HUDEP-2 (cell line): Measurements from ENCODE around the gene ZNF227.
A peak's percentile ranks its signal among the peaks of the same experiment; 100 is the strongest.
"Not testable (repeated sequence)": the region's sequence is repeated elsewhere in the genome, so short reads cannot be mapped to it uniquely, and the experiment has no call there.

Experiments
- DNase-seq, 76 experiments: peaks; one replicate each; lab custom pipeline; 2025; ENCODE audit not compliant: unreplicated experiment in 76 of 76; lab: John Stamatoyannopoulos, UW

The ZNF227 gene

DNA sequence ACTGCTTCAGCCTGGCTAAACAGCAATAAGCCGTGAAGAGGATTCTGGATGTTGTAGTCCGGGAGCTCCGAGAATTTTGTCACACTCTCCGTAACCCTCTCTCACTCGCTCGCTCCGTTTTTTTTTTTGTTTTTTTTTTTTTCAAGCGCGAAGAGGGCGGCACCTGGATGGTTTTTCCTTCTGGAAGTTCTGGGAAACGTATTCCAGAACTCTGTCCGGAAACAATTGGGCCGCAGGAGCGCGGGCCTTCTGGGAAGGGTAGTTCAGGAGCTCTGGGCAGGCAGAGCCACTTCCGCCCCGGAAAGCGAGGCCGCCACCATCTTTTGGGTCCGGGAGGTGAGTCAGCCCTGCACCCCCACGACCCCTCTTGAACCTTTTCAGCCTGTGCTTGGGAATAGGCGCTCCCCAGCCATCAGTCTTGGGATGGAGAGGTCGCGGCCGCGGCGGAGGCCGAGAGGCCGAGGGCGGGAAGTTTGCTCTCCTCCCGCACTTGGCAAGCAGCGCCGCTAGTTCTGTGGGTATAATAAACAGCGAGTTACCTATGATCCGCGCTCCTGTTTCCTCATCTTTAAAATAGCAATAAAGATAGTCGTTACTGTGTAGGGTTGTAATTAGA, at the start of gene ZNF227:
ZNF227 (plus strand) TSS at position 283 of the 616 bp plus-strand sequence. CDS start 5,261 bp downstream, outside the sequence.
- DNase-seq, result peak in 73 of 76 experiments; percentile 23 to 86 (median 76)

DNA sequence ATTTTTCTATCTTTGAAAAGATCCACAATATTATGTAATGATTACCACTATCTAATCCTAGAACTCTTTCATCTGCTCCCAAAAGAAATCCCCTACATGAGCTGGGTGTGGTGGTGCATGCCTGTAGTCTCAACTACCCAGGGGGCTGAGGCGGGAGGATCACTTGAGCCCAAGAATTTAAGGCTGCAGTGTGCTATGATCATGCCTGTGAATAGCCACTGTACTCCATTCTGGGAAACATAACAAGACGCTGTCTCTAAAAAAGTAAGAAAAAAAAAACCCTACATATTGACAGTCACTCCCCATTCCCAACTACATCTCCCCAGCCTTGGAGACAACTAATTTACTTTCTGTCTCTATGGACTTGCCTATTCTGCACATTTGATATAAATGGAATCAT, 48.5 kb upstream of the ZNF227 start:
- DNase-seq, result no peak

DNA sequence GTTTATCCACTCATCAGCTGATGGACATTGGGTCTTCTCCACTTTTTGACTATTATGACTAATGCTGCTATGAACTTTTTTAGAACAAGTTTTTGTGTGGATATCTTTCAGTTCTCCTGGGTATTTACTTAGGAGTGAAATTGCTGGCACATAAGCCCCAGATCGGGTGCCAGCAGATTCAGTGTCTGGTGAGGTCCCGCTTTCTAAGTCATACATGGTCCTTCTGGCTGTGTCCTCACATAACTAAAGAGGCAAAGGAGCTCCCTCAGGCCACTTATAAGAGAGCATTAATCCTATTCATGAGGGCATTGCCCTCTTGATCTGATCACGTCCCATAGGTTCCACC, 48.0 kb upstream of the ZNF227 start:
- peak in 1 of 76 experiments; percentile 44 for DNase-seq

DNA sequence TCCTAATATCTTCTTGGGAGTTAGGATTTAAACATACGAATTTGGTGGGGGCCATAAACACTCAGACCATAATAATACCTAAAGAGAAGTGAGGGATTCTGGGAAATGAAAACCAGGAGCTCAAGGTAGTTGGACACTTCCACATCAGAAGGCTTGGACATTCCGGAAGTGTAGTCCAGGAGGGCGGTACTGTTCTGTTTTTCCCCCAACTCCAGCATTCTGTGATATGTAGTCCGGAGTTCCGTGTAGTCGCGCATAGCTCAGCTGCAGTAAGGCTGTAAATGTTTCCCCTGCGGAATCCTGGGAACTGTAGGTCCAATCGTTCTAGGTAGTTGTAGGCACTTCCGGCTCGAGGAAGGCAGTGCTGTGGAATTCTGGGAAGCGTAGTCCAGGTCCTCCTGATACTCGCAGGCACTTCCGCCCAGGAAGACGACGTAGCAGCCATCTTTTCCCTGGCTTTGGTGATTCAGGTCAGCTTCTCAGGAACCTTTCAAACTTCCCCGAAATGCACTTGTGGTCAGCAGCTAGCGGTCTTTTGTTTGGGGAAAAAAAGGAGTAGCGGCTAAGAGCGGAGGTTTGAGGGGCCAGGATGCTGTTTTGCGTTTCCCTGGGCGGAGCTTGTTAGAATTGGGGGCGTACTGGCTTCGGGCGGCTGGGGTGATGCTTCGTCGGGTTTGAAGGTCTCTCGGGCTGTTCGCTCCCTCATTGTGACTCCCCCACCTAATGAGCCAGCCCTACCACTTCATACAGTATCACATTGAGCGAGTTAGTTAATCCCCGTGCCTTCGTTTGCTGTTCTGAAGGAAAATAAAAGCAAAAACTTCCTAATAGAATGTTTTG, 47.4 kb upstream of the ZNF227 start, which contains the start of gene ZNF226:
ZNF226 (plus strand) TSS at position 428 of the 840 bp plus-strand sequence. CDS start 4,981 bp downstream, outside the sequence.
- peak; percentile 52 to 97 (median 91) for DNase-seq

DNA sequence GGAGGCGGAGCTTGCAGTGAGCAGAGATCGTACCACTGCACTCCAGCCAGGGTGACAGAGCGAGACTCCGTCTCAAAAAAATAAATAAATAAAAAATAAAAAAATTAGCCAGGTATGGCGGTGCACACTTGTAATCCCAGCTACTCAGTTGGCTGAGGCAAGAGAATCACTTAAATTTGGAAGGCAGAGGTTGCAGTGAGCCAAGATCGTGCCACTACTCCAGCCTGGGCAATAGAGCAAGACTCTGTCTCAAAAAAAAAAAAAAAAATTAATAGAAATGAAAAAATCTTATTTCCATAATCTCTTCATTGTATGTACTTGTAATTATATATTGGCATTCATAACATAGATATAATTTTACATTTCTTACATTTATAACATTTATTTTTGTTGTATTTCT, 41.7 kb upstream of the ZNF227 start:
- DNase-seq, result not testable (repeated sequence)

DNA sequence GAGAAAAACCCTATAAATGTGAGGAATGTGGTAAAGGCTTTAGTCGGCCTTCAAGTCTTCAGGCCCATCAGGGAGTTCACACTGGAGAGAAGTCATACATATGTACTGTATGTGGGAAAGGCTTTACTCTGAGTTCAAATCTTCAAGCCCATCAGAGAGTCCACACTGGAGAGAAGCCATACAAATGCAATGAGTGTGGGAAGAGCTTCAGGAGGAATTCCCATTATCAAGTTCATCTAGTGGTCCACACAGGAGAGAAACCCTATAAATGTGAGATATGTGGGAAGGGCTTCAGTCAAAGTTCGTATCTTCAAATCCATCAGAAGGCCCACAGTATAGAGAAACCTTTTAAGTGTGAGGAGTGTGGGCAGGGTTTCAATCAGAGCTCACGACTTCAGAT, 35.7 kb upstream of the ZNF227 start:
- DNase-seq, result no peak

DNA sequence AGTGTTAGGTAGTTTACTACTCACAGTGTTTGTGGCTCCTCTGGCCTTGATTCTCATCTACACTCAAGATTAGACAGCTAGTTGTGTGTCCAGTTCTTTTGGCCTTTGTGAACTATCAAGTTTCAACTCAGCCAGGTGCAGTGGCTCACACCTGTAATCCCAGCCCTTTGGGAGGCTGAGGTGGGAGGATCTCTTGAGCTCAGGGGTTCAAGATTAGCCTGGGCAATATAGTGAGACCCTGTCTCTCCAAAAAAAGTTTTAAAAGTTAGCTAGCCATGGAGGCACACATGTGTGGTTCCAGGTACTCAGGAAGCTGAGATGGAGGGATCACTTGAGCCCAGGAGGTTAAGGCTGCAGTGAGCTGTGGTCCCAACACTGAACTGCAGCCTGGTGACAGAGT, 31.4 kb upstream of the ZNF227 start:
- no peak for DNase-seq

DNA sequence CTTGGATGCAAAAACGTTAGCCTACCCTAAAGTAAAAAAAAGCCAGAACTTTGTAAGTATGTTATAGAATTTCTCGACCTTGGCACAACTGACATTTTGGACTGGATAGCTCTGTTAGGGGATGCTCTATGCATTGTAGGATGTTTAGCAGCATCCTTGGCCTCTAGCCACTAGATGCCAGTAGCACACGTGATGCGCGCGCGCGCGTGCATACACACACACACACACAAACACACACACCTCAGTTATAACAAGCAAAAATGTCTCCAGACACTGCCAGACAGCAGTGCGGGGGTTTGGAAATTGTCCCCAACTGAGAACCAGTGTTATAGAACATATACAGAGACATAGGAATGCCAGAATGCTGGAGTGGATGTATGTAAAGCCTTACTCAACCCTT, 30.2 kb upstream of the ZNF227 start:
- DNase-seq, result no peak

DNA sequence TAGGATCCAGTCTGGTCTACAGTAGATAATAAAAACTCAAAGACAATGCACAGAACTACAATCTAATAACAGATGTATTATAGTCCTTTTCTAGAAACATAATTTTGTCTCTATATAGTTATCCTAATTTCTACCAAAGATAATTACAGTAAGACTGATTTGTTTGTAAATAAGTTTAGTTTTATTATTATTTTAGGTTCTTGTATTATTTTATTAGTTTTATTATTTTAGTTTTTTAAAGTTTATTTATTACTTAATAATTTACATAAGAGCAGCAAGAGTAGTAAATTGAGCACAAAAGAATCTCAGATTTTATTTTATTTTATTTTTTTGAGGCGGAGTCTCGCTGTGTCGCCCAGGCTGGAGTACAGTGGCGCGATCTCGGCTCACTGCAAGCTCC, 22.3 kb upstream of the ZNF227 start:
- DNase-seq, result no peak

DNA sequence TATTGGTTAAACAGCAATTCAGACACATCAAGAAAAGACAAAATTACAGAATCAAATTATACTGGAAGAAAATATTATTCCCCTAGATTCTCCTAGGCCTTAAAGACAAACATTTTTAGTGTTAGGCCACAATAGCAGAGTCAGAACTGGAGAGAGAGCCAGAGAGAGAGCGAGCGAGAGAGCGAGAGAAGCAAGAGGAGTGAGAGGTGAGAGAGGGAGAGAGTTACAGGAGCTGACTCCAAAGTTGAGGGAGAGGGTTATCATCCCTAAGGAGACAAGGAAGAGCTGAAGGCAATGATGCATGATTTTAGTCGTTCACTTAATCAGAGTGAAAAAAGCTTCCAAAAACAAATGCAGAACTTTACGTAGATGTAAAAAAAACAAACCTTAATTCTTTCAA, 20.2 kb upstream of the ZNF227 start:
- DNase-seq, result no peak

DNA sequence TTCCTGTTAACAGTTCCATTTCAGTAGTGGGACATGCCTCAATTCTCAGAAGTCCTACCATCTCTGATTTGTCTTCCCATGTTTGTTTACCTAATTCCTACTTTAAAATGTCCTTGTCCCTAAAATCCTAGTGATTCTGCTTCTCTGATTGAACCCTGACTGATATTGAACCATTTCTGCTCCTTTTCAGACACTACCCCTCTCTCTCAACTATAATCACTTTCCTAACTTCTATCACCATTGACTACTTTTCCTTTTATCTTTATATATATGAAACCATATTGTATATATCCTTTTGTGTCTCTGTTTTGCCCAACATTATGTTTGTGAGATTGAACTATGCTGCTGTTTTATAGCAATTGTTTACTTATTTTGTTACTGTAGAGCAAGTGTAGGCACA, 15.6 kb upstream of the ZNF227 start:
- DNase-seq, result no peak

DNA sequence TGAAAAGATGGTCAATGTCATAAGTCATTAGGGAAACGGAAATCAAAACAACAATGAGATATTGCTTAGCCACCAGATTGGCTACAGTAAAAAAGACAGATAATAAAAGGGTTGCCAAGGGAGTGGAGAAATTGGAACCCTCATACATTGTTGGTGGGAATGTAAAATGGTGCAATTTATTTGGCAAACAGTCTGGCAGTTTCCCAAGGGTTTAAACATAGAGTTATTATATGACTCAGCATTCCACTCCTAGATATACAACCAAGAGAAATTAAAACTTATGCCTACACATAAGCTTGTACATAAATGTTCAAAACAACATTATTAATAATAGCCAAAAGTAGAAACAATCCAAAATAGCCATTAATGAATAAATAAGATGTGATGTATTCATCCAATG, 9.9 kb upstream of the ZNF227 start:
- no peak for DNase-seq

DNA sequence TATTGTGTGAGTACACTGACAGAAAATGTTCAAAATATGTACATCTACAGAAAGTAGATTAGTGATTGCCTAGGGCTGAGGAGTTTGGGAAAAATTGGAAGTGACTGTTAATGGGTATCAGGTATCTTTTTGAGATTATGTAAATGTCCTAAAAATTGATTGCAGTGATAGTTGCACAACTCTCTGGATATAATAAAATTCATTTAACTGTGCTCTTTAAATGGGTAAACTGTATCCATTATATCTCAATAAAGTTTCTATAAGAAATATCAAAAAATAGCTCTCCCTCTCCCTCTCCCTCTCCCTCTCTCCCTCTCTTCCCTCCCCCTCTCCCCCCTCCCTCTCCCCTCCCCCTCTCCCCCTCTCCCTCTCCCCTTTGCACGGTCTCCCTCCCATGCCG, 9.4 kb upstream of the ZNF227 start:
- DNase-seq, result no peak

DNA sequence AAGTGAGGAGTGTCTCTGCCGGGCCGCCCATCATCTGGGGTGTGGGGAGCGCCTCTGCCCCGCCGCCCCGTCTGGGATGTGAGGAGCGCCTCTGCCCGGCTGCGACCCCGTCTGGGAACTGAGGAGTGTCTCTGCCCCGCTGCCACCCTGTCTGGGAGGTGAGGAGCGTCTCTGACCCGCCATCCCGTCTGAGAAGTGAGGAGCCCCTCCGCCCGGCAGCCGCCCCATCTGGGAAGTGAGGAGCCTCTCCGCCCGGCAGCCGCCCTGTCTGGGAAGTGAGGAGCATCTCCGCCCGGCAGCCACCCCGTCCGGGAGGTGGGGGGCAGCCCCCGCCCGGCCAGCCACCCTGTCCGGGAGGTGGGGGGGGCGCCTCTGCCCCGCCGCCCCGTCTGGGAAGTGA, 8.5 kb upstream of the ZNF227 start:
- not testable (repeated sequence) for DNase-seq

DNA sequence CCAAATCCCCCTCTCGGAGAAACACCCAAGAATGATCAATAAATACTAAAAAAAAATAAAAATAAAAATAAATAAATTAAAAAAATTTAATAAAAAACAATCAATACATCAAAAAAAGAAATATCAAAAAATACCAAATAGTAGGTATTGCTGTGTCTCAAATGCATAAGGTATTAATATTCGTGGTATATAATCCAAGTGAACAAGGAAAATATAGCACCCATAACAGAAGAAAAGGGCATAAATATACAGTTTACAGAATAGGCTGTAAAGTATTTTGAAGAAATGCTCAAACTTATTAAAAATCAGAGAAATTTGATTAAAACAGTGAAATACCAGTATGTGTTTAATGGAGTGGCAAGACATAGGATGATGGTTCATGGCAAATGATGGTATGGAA, 7.6 kb upstream of the ZNF227 start:
- DNase-seq, result no peak

DNA sequence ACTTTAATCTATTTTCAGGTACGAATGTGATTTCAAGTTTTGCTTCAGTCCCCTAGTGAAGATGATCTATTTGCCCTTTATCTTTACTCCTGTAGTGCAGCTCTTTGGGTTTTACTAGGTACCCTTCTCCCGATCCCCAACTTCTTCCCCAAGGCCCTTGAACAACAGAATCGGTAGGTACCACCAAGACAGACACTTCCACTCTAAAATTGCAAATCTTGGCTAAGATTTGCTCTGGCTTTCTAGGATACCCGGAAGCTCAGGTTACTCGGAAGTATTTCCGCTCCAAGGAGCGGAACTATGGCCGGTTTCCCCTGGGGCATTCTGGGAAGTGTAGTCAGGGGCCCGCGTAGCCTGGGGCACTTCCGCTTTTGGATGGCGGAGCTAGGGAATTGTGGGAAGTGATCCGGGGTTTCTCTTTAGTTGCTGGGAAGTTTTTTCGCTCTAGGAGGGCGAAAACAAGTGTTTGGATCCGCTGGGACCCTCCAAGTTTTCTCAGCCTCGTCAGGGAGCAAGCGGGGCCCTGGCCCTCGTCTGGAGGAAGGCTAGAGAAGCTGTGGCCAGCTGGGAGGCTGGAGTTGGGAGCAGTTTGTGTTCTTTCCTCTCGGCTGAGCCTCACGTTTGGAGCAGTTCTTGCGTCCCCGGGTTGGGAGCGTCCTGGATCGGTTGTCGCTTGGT, 5.1 kb upstream of the ZNF227 start:
- peak in 75 of 76 experiments; percentile 46 to 96 (median 90) for DNase-seq

DNA sequence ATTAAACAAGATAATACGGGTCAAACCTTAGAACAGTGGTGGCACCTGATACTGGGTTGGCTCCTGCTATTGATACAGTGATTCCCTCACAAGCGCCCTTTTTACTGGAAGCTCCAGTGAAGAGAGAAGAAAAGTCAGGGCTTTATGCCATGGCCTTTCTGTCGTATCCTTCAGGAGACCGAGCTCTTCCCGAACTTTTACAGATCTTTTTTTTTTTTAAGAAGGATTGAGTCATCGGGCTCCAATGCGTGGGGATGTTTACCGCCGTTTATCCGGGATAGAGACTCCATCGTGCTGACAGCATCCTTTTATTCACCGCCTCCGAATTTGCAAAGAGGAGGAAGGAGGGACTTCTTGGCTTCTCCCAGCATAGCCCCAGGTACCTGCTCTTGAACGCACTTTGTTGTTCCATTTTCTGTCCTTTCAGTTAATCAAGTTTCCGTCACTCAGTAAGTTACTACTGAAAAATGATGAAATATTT, 574 bp downstream of the ZNF227 start:
- DNase-seq, result peak in 5 of 76 experiments; percentile 3 to 37 (median 14)

DNA sequence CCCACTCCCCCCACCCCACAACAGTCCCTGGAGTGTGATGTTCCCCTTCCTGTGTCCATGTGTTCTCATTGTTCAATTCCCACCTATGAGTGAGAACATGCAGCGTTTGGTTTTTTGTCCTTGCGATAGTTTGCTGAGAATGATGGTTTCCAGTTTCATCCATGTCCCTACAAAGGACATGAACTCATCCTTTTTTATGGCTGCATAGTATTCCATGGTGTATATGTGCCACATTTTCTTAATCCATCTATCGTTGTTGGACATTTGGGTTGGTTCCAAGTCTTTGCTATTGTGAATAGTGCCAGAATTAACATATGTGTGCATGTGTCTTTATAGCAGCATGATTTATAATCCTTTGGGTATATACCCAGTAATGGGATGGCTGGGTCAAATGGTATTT, 7.6 kb downstream of the ZNF227 start:
- not testable (repeated sequence) for DNase-seq

DNA sequence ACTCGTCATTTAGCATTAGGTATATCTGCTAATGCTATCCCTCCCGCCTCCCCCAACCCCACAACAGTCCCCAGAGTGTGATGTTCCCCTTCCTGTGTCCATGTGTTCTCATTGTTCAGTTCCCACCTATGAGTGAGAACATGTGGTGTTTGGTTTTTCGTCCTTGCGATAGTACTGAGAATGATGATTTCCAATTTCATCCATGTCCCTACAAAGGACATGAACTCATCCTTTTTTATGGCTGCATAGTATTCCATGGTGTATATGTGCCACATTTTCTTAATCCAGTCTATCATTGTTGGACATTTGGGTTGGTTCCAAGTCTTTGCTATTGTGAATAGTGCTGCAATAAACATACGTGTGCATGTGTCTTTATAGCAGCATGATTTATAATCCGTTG, 8.4 kb downstream of the ZNF227 start:
- not testable (repeated sequence) for DNase-seq

DNA sequence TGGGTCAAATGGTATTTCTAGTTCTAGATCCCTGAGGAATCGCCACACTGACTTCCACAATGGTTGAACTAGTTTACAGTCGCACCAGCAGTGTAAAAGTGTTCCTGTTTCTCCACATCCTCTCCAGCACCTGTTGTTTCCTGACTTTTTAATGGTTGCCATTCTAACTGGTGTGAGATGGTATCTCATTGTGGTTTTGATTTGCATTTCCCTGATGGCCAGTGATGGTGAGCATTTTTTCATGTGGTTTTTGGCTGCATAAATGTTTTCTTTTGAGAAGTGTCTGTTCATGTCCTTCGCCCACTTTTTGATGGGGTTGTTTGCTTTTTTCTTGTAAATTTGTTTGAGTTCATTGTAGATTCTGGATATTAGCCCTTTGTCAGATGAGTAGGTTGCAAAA, 9.0 kb downstream of the ZNF227 start:
- DNase-seq, result not testable (repeated sequence)

DNA sequence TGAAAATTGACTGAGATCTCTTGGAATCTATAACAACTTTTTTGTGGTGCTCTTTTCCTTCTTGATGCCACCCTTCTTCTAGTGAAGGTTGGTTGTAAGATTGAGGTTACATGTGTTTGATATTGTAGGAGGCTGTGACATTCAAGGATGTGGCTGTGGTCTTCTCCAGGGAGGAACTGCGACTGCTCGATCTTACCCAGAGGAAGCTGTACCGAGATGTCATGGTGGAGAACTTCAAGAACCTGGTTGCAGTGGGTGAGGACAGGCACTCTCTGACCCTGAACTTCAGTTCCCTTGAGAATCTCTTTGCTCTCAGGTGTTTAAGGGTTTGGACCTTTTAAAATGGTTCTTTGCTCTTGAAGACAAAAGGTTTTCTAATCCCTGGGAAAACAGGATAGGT, 16.0 kb downstream of the ZNF227 start:
- no peak for DNase-seq
